Epithelial cell of proximal tubule (primary cell): ENCODE data around the gene TMC6. TPM values are rescaled to one million over a fixed set of nuclear protein-coding genes. Genes with fewer than 3 reads are reported as not detected.
"Not testable (repeated sequence)": the region's sequence is repeated elsewhere in the genome, so short reads cannot be mapped to it uniquely, and the experiment has no call there.

ENCODE experiments used
- DNase-seq: peaks from one replicate; pipeline ENCODE4 v3.0.0-alpha.2; 2011; ENCODE audit warnings: low read depth
- H3K4me3 ChIP-seq: 2 replicates; pipeline ENCODE4 v1.5.1; 2011; ENCODE audit warnings: low read depth, mild to moderate bottlenecking, low read length
- total RNA-seq: library from RNA; depleted of rRNA; stranded (reverse); fragments of >200 nt; gene quantifications from 2 replicates; pipeline ENCODE4 v1.2.3, GENCODE V29; 2015
- TF ChIP-seq, protein P1 (sequence below): conservative IDR thresholded peaks from 2 replicates; pipeline ENCODE4 v1.5.1; 2012; ENCODE audit warnings: low read depth, mild to moderate bottlenecking, low read length

Gene TMC6
- total RNA-seq, 1 donor from 2014 or later, result 52.1 TPM

DNA sequence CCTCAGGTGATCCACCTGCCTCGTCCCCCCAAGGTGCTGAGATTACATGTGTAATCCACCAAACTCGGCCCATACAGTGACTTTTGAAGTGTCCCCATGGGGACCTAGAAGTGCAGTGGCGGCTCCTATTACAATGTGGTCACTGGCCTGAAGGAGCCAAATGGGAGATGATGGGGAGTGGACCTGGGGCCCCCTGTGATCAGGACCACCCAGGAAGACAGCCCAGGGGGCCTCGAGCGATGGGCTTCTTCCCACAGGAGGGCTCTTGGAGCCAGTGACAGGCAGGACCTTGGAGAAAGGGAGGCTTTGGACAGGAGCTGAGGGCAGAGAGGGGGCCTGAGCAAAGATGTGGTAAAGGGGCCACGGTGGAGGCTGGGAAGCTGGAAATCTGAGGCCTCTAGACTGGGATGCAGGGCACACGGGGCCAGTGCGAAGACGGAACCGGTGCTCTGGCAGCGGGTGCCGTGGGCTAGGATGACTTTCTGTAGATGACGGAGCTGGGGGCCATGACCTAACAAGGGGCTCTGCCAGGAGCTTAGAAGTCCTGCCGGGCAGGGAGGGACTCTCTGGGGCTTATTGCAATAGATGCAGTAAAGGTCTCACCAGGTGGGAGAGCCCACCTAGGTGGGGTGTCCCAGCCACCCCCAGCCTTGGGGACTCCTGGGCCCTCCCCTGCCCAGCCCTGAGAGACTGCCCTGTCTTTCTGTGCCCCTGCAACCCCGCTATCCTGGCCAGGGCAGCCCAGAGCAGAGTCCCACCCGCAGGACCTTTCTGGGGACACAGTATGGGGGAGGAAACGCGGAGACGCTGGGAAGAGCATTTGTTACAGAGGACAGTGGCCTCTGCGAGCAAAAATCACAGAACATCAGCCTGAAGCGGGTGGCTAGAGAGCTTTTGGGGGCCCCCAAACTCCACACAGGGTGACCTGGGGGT is 14.9 kb upstream of the TMC6 start:
- no peak overlapping the region for H3K4me3 ChIP-seq
- TF ChIP-seq, protein P1, sequence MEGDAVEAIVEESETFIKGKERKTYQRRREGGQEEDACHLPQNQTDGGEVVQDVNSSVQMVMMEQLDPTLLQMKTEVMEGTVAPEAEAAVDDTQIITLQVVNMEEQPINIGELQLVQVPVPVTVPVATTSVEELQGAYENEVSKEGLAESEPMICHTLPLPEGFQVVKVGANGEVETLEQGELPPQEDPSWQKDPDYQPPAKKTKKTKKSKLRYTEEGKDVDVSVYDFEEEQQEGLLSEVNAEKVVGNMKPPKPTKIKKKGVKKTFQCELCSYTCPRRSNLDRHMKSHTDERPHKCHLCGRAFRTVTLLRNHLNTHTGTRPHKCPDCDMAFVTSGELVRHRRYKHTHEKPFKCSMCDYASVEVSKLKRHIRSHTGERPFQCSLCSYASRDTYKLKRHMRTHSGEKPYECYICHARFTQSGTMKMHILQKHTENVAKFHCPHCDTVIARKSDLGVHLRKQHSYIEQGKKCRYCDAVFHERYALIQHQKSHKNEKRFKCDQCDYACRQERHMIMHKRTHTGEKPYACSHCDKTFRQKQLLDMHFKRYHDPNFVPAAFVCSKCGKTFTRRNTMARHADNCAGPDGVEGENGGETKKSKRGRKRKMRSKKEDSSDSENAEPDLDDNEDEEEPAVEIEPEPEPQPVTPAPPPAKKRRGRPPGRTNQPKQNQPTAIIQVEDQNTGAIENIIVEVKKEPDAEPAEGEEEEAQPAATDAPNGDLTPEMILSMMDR, result no peak
- no peak for DNase-seq

- TF ChIP-seq, protein P1, result no peak
- H3K4me3 ChIP-seq, result no peak overlapping the region
- peak; percentile 48 for DNase-seq
These were observed 13.7 kb upstream of the TMC6 start for GRCh38 chr17:78142119-78142861.

- no peak for DNase-seq
- no peak overlapping the region for H3K4me3 ChIP-seq
- TF ChIP-seq, protein P1, result no peak
These were observed 13.0 kb upstream of the TMC6 start for GRCh38 chr17:78141437-78142118.

DNA sequence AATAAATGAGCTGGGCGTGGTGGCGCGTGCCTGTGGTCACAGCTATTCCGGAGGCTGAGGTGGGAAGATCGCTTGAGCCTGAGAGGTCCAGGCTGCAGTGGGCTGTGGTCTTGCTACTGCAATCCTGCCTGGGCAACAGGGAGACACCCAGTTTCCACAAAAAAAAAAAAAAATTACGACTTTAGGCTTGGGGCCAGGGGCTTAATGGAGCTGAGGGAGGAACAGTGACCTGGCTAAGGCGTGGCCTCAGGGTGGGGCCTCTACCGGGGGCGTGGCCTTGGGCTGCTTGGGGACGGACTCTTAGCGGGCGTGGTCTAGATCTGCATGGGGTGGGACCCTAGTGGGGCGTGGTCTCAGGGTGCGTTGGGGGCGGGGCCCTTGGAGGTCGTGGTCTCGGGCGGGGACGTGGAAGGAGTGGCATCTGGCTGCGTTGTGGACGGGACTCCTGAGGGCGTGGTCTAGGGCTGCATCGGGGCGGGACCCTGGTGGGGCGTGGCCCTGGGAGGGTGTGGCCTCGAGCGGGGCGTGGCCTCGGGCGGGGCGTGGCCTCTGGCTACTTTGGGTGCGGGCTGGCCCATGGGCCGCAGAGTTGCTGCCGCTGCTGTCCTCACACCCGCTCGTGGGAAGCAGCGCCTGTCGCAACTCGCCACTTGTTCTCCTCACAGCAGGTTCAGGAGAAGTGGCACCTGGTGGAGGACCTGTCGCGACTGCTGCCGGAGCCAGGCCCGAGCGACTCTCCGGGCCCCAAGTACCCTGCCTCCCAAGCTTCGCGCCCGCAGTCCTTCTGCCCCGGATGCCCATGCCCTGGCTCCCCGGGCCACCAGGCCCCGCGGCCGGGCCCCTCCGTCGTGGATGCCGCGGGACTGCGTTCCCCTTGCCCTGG is 11.9 kb upstream of the TMC6 start:
- TF ChIP-seq, protein P1, result no peak
- no peak for DNase-seq
- H3K4me3 ChIP-seq, result no peak overlapping the region

GRCh38 chr17:78139861-78140168 is 11.3 kb upstream of the TMC6 start:
- DNase-seq, H3K4me3 ChIP-seq: not testable (repeated sequence)

- TF ChIP-seq, protein P1, result no peak
- DNase-seq, result no peak
- H3K4me3 ChIP-seq, result no peak overlapping the region
These were observed 9.9 kb upstream of the TMC6 start for GRCh38 chr17:78138204-78139060.
